Measurements from ENCODE around the gene NOD1. TPM values are rescaled to one million over a fixed set of nuclear protein-coding genes. Genes with fewer than 3 reads are reported as not detected.

NOD1 gene
- total RNA-seq, 2 donors from 2014 or later = 3.6 to 4.6 TPM

DNA sequence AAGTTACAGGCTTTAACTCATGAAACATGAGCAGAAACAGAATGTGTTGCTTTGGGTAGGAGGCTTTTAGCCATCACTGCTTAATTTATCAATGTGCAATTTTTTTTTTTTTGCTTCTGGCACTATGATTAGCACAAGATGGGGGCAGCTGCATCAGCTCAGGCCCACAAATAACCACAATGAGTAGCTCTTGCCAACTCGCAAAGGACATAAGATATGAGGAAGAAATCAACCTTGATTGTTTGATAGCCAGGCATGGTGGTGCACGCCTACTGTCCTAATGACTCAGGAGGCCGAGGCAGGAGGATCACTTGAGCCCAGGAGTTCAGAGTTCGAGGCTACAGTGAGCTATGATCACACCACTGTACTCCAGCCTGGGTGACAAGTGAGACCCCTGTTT is 12.3 kb downstream of the NOD1 start:
- intact Hi-C loops (cut with DNase I) = no loop called here
- ATAC-seq = no peak
- DNase-seq = no peak
- H3K27ac ChIP-seq = no peak overlapping the region
- peaks cover 29% of the 10 kb centered on the region for H3K4me1 ChIP-seq
- 84 to 88% methylated on average over 4 of the region's 4 CpGs for WGBS, 2 donors
- no peak overlapping the region for H3K4me3 ChIP-seq
- H3K9me3 ChIP-seq = no peaks in the 10 kb centered on the region
- TF ChIP-seq, protein P1, sequence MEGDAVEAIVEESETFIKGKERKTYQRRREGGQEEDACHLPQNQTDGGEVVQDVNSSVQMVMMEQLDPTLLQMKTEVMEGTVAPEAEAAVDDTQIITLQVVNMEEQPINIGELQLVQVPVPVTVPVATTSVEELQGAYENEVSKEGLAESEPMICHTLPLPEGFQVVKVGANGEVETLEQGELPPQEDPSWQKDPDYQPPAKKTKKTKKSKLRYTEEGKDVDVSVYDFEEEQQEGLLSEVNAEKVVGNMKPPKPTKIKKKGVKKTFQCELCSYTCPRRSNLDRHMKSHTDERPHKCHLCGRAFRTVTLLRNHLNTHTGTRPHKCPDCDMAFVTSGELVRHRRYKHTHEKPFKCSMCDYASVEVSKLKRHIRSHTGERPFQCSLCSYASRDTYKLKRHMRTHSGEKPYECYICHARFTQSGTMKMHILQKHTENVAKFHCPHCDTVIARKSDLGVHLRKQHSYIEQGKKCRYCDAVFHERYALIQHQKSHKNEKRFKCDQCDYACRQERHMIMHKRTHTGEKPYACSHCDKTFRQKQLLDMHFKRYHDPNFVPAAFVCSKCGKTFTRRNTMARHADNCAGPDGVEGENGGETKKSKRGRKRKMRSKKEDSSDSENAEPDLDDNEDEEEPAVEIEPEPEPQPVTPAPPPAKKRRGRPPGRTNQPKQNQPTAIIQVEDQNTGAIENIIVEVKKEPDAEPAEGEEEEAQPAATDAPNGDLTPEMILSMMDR (IDR thresholded peaks at IDR 0.05) = no peak
- no peak for TF ChIP-seq POLR2A (IDR thresholded peaks at IDR 0.05)
- H3K27me3 ChIP-seq = no peaks in the 10 kb centered on the region
- no peaks in the 10 kb centered on the region for H3K36me3 ChIP-seq (replicated peaks in 1 of 2; ENCODE audit: insufficient read depth in 1 of 2, low read depth in 2 of 2)

DNA sequence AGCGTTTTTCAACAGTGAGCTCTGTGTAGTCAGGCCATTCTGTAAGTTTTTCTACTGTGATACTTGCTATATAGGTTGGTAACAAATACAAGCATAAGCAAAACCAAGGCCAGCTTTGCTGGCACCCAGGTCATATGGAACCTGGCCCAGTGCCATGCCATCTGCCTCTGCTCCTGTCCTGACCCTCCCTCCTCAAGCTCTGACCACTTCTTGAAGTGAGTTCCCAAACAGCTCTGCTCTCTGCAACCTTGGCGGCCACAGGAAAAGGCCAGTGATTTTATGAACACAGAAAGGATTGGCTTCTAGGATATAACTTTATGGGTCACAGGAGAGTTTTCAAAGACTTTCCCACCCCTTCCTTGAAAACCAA is 12.8 kb downstream of the NOD1 start:
- intact Hi-C loops (cut with DNase I) = no loop called here
- Histone ChIP-seq H3K4me1 (peaks cover 24% of the 10 kb centered on the region), H3K9me3 (no peaks in the 10 kb centered on the region), H3K27me3 (no peaks in the 10 kb centered on the region), H3K27ac (no peak overlapping the region), H3K4me3 (no peak overlapping the region), H3K36me3 (replicated peaks in 1 of 2; ENCODE audit: insufficient read depth in 1 of 2, low read depth in 2 of 2) (no peaks in the 10 kb centered on the region)
- no peak for DNase-seq
- TF ChIP-seq POLR2A (IDR thresholded peaks at IDR 0.05) = no peak
- TF ChIP-seq, protein P1 (IDR thresholded peaks at IDR 0.05) = no peak
- WGBS, 2 donors = 84 to 91% methylated on average over 2 of the region's 2 CpGs
- no peak for ATAC-seq

DNA sequence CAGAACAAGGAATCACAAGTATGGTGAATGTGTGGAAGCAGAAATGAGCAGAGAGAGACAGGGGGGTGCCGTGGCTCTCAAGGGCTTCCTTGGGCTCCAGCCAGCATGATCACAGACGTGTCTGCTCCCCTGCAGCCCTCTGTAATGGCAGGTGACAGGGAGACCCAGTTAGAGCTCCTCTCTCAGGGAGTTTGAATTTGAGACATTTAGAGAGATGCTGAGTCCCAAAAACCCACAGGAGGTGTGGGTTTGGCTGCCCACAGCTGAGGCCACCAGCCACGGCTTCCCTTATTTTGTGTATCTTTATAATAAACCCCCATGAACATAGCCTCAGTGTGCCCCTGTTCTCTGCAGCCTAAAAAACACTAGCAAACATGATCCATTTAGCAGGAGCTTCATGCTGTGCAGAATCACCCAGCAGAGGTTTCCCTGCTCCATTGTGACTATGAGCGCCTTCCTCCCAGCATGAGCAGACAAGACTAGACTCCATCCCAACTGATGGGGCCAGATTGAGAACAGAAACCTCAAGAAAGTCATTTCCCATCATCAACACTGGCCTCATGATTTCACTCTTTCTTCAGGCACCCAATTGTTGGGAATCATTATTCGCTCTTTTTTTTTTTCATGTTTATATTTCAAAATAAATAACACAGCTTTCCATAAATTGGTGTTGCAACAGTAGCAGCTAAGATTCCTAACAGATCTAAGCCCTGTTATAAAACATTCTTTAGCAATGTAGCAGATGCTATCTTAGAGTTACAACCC is 13.4 kb downstream of the NOD1 start:
- 71 to 98% methylated on average over 5 of the region's 5 CpGs for WGBS, 2 donors
- no peak overlapping the region for H3K27ac ChIP-seq
- H3K36me3 ChIP-seq (replicated peaks in 1 of 2; ENCODE audit: insufficient read depth in 1 of 2, low read depth in 2 of 2) = no peaks in the 10 kb centered on the region
- no peaks in the 10 kb centered on the region for H3K9me3 ChIP-seq
- ATAC-seq (no peak), DNase-seq (no peak)
- H3K4me1 ChIP-seq = peaks cover 19% of the 10 kb centered on the region
- no peak overlapping the region for H3K4me3 ChIP-seq
- no peak for TF ChIP-seq POLR2A (IDR thresholded peaks at IDR 0.05)
- TF ChIP-seq, protein P1 (IDR thresholded peaks at IDR 0.05) = no peak
- intact Hi-C loops (cut with DNase I) = no loop called here
- H3K27me3 ChIP-seq = no peaks in the 10 kb centered on the region

DNA sequence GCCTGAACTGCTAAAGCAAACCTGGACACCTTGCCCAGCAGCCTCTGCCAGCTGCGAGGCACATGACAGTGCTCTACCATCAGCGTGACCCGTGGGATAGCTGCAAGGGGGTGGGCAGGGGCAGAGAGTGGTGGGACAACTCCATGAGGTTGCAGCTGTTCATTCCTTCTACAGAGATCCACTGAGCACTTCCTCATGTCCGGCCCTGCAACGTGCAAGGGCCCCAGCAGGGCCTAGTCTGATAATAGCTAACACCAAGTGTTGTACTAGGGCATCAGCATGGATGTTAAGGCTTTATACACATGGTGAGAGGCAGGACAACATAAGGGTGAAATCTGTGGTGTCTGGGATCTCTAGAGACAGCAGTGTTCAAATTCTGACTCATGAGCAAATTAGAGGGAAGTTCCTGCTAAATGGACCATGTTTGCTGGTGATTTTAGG is 14.3 kb downstream of the NOD1 start:
- H3K27ac ChIP-seq = no peak overlapping the region
- intact Hi-C loops (cut with DNase I) = no loop called here
- DNase-seq (no peak), ATAC-seq (no peak)
- H3K4me3 ChIP-seq = no peak overlapping the region
- no peaks in the 10 kb centered on the region for H3K36me3 ChIP-seq (replicated peaks in 1 of 2; ENCODE audit: insufficient read depth in 1 of 2, low read depth in 2 of 2)
- TF ChIP-seq, protein P1 (IDR thresholded peaks at IDR 0.05) = no peak
- no peak for TF ChIP-seq POLR2A (IDR thresholded peaks at IDR 0.05)
- H3K4me1 ChIP-seq = peaks cover 9% of the 10 kb centered on the region
- WGBS, 2 donors = 79 to 84% methylated on average over 5 of the region's 5 CpGs
- H3K27me3 ChIP-seq = no peaks in the 10 kb centered on the region
- no peaks in the 10 kb centered on the region for H3K9me3 ChIP-seq
